Fibroblast of lung (primary cell): ENCODE results near the gene AIMP2. TPM values are rescaled to one million over a fixed set of nuclear protein-coding genes. Genes with fewer than 3 reads are reported as not detected.
"Not testable (repeated sequence)": the region's sequence is repeated elsewhere in the genome, so short reads cannot be mapped to it uniquely, and the experiment has no call there.

Source experiments
- DNase-seq, 2 donors: peaks; one replicate each; pipeline versions ENCODE4 v3.0.0 to v3.0.0-alpha.2; 2010; ENCODE audit warnings: low read depth in 2 of 2
- H2AFZ ChIP-seq: 2 replicates; pipeline ENCODE4 v1.5.1; 2012; ENCODE audit warnings: low read length, control low read depth, inconsistent platforms
- H3K27ac ChIP-seq: 2 replicates; pipeline ENCODE4 v1.5.1; 2011; ENCODE audit warnings: low read length, control low read depth; ENCODE audit not compliant: insufficient read depth
- H3K27me3 ChIP-seq: 2 replicates; pipeline ENCODE4 v1.5.1; 2011; ENCODE audit warnings: mild to moderate bottlenecking, low read length; ENCODE audit not compliant: control insufficient read depth, insufficient read depth
- H3K36me3 ChIP-seq: 2 replicates; pipeline ENCODE4 v1.5.1; 2011; ENCODE audit warnings: low read length; ENCODE audit not compliant: control insufficient read depth, insufficient read depth
- H3K4me1 ChIP-seq: 2 replicates; pipeline ENCODE4 v1.5.1; 2011; ENCODE audit warnings: low read length; ENCODE audit not compliant: control insufficient read depth, insufficient read depth; ENCODE audit errors: extremely low read depth
- H3K4me2 ChIP-seq: 2 replicates; pipeline ENCODE4 v1.5.1; 2011; ENCODE audit warnings: low read length, control low read depth; ENCODE audit not compliant: insufficient read depth; ENCODE audit errors: extremely low read depth
- H3K4me3 ChIP-seq, 4 experiments: fragments of 200-600 bp in 1 of 4; sonication (generic) in 1 of 4; replicated peaks in 1 of 4; 2 replicates each; pipeline ENCODE4 v1.5.1; 2011 to 2016; ENCODE audit warnings: low read length in 4 of 4, low read depth in 3 of 4, mild to moderate bottlenecking in 3 of 4, control low read depth in 2 of 4, inconsistent platforms in 1 of 4, mixed read lengths in 1 of 4; ENCODE audit not compliant: insufficient read depth in 1 of 4; ENCODE audit errors: control extremely low read depth in 1 of 4
- H3K79me2 ChIP-seq: 2 replicates; pipeline ENCODE4 v1.5.1; 2012; ENCODE audit warnings: mild to moderate bottlenecking, low read length, inconsistent platforms; ENCODE audit not compliant: control insufficient read depth, insufficient read depth
- H3K9ac ChIP-seq: 2 replicates; pipeline ENCODE4 v1.5.1; 2011; ENCODE audit warnings: mild to moderate bottlenecking, low read length, control low read depth; ENCODE audit not compliant: insufficient read depth
- H3K9me3 ChIP-seq: 2 replicates; pipeline ENCODE4 v1.5.1; 2012; ENCODE audit warnings: low read depth, low read length; ENCODE audit not compliant: control insufficient read depth, insufficient read depth
- H4K20me1 ChIP-seq: 2 replicates; pipeline ENCODE4 v1.5.1; 2011; ENCODE audit warnings: low read length; ENCODE audit not compliant: control insufficient read depth, insufficient read depth; ENCODE audit errors: extremely low read depth
- EZH2 ChIP-seq: IDR thresholded peaks from 2 replicates; pipeline ENCODE4 v1.5.1; 2012; ENCODE audit warnings: low read length, control low read depth, mild to moderate bottlenecking; ENCODE audit errors: missing control alignments
- polyA plus RNA-seq, 2 donors: library from polyadenylated mRNA; depleted of rRNA in 1 of 2; stranded (reverse) in 1 of 2; unstranded in 1 of 2; fragments of >200 nt; gene quantifications; 2 replicates each; pipeline ENCODE4 v1.2.1, GENCODE V29; 2011 to 2012; ENCODE audit warnings: missing spikeins in 1 of 2
- total RNA-seq: library from RNA; depleted of rRNA; stranded (reverse); fragments of >200 nt; gene quantifications from 2 replicates; pipeline ENCODE4 v1.2.1, GENCODE V29; 2014
- TF ChIP-seq, protein P1 (sequence below), 2 donors: IDR thresholded peaks in 1 of 2; conservative IDR thresholded peaks in 1 of 2; 1 replicate in 1 of 2; 2 replicates in 1 of 2; pipeline ENCODE4 v1.5.1; 2011 to 2012; ENCODE audit warnings: low read length in 2 of 2, control low read depth in 1 of 2, inconsistent platforms in 1 of 2, low read depth in 1 of 2, mild to moderate bottlenecking in 1 of 2

The AIMP2 gene
- total and polyA plus RNA-seq, 2 donors (not counting 1 experiment from before 2014, with no cell fraction given) = 41.9 to 47.4 TPM

DNA sequence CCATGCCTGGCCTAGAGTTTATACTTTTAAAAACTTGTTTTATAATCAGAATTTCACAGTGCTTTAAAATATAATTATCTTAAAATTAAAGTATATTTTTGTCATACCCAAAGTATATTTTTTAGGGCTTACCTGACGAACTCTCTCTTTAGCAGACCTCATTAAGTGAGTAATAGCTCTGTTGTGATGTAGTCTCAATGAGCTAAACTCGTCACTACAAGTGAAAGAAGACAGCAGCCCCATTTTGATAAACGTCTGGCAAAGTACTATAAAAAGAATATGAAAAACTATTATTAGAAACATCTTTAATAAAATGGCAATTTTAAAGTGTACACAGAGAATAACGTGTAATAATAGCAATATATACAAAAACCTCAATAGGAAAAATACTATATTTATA lies 40.7 kb downstream of the AIMP2 start:
- H3K4me3 ChIP-seq = no peak overlapping the region
- peaks cover 5% of the 10 kb centered on the region for H3K36me3 ChIP-seq
- no peak overlapping the region for H2AFZ ChIP-seq
- no peaks in the 10 kb centered on the region for H3K4me1 ChIP-seq
- H3K4me2 ChIP-seq = no peak overlapping the region
- H3K27me3 ChIP-seq = no peaks in the 10 kb centered on the region
- no peaks in the 10 kb centered on the region for H4K20me1 ChIP-seq
- H3K79me2 ChIP-seq = peaks cover 1% of the 10 kb centered on the region
- no peaks in the 10 kb centered on the region for H3K9me3 ChIP-seq
- no peak overlapping the region for H3K9ac ChIP-seq
- TF ChIP-seq EZH2 = no peak
- TF ChIP-seq, protein P1, sequence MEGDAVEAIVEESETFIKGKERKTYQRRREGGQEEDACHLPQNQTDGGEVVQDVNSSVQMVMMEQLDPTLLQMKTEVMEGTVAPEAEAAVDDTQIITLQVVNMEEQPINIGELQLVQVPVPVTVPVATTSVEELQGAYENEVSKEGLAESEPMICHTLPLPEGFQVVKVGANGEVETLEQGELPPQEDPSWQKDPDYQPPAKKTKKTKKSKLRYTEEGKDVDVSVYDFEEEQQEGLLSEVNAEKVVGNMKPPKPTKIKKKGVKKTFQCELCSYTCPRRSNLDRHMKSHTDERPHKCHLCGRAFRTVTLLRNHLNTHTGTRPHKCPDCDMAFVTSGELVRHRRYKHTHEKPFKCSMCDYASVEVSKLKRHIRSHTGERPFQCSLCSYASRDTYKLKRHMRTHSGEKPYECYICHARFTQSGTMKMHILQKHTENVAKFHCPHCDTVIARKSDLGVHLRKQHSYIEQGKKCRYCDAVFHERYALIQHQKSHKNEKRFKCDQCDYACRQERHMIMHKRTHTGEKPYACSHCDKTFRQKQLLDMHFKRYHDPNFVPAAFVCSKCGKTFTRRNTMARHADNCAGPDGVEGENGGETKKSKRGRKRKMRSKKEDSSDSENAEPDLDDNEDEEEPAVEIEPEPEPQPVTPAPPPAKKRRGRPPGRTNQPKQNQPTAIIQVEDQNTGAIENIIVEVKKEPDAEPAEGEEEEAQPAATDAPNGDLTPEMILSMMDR (conservative IDR thresholded peaks at IDR 0.05 in 1 of 2, IDR thresholded peaks at IDR 0.05 in 1 of 2; ENCODE audit: low read depth in 1 of 2, low read length in 2 of 2) = no peak
- no peak overlapping the region for H3K27ac ChIP-seq
- DNase-seq = no peak

DNA sequence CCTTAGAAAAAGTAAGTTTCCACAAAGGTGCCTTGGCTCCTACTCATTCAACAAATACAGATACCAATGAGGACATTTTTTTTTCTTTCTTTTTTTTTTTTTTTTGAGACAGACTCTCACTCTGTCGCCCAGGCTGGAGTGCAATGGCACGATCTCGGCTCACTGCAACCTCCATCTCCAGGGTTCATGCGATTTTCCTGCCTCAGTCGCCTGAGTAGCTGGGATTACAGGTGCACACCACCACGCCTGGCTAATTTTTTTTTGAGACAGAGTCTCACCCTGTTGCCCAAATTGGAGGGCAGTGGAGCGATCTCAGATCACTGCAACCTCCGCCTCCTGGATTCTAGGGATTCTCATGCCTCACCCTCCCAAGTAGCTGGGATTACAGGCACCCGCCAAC lies 42.1 kb downstream of the AIMP2 start:
- H3K4me2 ChIP-seq, H3K27ac ChIP-seq, H3K9me3 ChIP-seq, H3K4me1 ChIP-seq, H3K36me3 ChIP-seq, H2AFZ ChIP-seq, H3K9ac ChIP-seq, H3K27me3 ChIP-seq, H3K4me3 ChIP-seq, DNase-seq, H4K20me1 ChIP-seq: not testable (repeated sequence)
- H3K79me2 ChIP-seq = peaks cover 13% of the 10 kb centered on the region

DNA sequence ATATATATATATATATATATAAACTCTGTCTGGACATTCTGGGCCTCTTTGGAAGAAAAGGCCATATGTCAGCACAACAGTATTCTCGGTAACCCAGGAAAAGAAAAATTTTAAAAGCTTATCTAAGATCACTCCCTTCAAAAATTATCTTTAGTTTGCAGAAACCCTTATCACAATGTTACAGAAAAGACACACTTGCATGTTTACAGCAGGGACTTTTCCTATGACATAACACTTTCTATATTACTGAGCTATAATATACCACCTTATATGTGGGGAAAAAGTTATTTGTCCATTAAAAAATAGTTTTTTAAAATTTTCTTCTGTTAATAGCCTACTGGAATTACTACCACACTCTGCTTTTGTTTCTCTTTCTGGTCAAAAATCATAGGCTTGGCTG lies 47.5 kb downstream of the AIMP2 start:
- peak overlapping the region in 1 of 4 experiments; percentile 87 for H3K4me3 ChIP-seq
- no peak overlapping the region for H3K27ac ChIP-seq
- no peaks in the 10 kb centered on the region for H4K20me1 ChIP-seq
- H3K36me3 ChIP-seq = peaks cover 2% of the 10 kb centered on the region
- no peak overlapping the region for H3K9ac ChIP-seq
- H3K27me3 ChIP-seq = no peaks in the 10 kb centered on the region
- no peak for TF ChIP-seq EZH2
- TF ChIP-seq, protein P1 (conservative IDR thresholded peaks at IDR 0.05 in 1 of 2, IDR thresholded peaks at IDR 0.05 in 1 of 2; ENCODE audit: low read depth in 1 of 2, low read length in 2 of 2) = no peak
- no peaks in the 10 kb centered on the region for H3K9me3 ChIP-seq
- no peak overlapping the region for H3K4me2 ChIP-seq
- no peak overlapping the region for H2AFZ ChIP-seq
- H3K79me2 ChIP-seq = peaks cover 36% of the 10 kb centered on the region
- no peaks in the 10 kb centered on the region for H3K4me1 ChIP-seq
- no peak for DNase-seq
